Measurements from ENCODE around the gene PPP1R1B.

Gene PPP1R1B

GRCh38 chr17:39635614-39636176, 8.9 kb downstream of the PPP1R1B start:
- no peak for DNase-seq

- no peak for DNase-seq
Observed at GRCh38 chr17:39636587-39636926, 9.8 kb downstream of the PPP1R1B start.

GRCh38 chr17:39636927-39637736, 10.4 kb downstream of the PPP1R1B start, which contains the start of gene STARD3:
STARD3 (plus strand) TSS chr17:39637144; CDS start chr17:39653532, 16,388 bp downstream.
- DNase-seq = peak; percentile 81

GRCh38 chr17:39638317-39638716, 11.6 kb downstream of the PPP1R1B start:
- DNase-seq = no peak

GRCh38 chr17:39639043-39639442, 12.3 kb downstream of the PPP1R1B start:
- DNase-seq = no peak

GRCh38 chr17:39639566-39640458, 13.1 kb downstream of the PPP1R1B start:
- no peak for DNase-seq

GRCh38 chr17:39640591-39641031, 13.9 kb downstream of the PPP1R1B start:
- peak; percentile 55 for DNase-seq

GRCh38 chr17:39641097-39641496, 14.3 kb downstream of the PPP1R1B start:
- no peak for DNase-seq

GRCh38 chr17:39641883-39642282, 15.1 kb downstream of the PPP1R1B start:
- peak; percentile 54 for DNase-seq

- no peak for DNase-seq
Observed at GRCh38 chr17:39642291-39643074, 15.7 kb downstream of the PPP1R1B start.

GRCh38 chr17:39643271-39643670, 16.5 kb downstream of the PPP1R1B start:
- peak; percentile 27 for DNase-seq

- no peak for DNase-seq
Observed at GRCh38 chr17:39647256-39647655, 20.5 kb downstream of the PPP1R1B start.

- DNase-seq = peak; percentile 64
Observed at GRCh38 chr17:39648616-39649366, 22.0 kb downstream of the PPP1R1B start.

- DNase-seq = no peak
Observed at GRCh38 chr17:39650121-39650579, 23.4 kb downstream of the PPP1R1B start.

- no peak for DNase-seq
Observed at GRCh38 chr17:39651923-39652586, 25.3 kb downstream of the PPP1R1B start.

- DNase-seq = no peak
Observed at GRCh38 chr17:39652587-39653315, 26.0 kb downstream of the PPP1R1B start.

- no peak for DNase-seq
Observed at GRCh38 chr17:39653316-39653661, 26.5 kb downstream of the PPP1R1B start.

- peak; percentile 40 for DNase-seq
Observed at GRCh38 chr17:39653662-39654331, 27.0 kb downstream of the PPP1R1B start.

GRCh38 chr17:39655105-39655504, 28.4 kb downstream of the PPP1R1B start:
- DNase-seq = no peak

- DNase-seq = no peak
Observed at GRCh38 chr17:39658346-39658745, 31.6 kb downstream of the PPP1R1B start.
